Dermis microvascular lymphatic vessel endothelial cell (primary cell): ENCODE data around the gene SALL4. TPM values are rescaled to one million over a fixed set of nuclear protein-coding genes. Genes with fewer than 3 reads are reported as not detected.
"Not testable (repeated sequence)": the region's sequence is repeated elsewhere in the genome, so short reads cannot be mapped to it uniquely, and the experiment has no call there.

Source experiments
- DNase-seq, 2 donors: peaks; one replicate each; pipeline versions ENCODE4 v3.0.0 to v3.0.0-alpha.2; 2010; ENCODE audit warnings: low read depth in 2 of 2
- total RNA-seq: library from RNA; depleted of rRNA; stranded (reverse); fragments of >200 nt; gene quantifications from 2 replicates; pipeline ENCODE4 v1.2.1, GENCODE V29; 2014

SALL4 gene
- total RNA-seq, 1 donor from 2014 or later: 0.26 TPM

DNA sequence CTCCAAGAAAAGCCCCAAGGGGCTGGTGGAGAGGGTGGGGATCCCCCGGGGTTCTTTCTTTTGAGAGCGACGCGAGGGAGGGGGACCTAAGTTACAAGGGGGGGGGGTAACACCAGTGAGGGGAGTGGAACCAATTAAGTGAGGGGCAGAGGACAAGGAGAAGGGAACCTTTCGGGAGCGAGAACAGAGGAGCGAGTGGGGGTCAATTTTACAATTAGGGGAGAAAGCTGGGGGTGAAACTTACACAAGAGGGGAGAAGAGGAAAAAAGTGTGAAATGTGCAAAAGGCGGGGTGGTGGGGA, 548 bp downstream of the SALL4 start:
- DNase-seq: no peak

- no peak for DNase-seq
Measured at GRCh38 chr20:51801122-51801822, 1.0 kb downstream of the SALL4 start.

- peak; percentile 4 to 34 for DNase-seq
Measured at GRCh38 chr20:51800872-51801121, 1.5 kb downstream of the SALL4 start.

DNA sequence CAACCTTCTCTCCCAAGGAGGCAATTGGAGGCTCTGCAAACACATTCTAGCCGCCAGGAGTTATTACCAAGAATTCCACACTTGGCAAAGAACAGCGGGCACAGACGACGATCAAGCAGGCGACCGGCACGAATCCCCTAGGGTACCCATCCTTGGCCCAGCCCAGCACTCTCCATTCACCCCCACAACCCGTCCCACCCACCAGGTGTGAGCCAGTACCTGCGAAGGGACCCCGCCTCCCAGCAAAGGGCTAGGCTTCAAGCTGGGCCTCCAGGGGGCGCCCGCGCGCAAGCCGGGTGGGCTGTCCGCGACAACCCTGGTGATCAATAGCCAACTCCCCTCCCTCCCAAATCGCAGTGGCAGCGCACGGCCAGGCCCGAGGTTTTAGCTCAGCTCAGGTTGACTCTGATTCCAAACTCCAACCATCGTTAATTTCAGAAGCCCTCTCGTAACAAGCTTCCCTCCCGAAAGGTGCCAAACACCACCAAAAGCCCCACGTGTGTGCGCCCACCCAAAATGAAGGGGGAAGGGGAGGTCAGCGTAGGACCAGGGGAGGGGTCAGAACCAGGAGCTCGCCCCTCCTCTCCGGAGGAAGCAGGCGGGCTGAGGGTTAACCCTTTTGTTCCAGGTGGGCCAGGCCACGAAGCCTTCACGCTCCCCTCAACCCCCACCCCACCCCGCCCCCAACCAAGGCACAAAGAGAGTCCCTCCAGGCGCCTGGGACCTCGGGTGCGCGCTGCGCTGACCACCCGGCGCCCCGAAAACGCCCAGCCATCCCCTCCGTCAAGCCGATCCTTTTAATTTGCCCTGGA, 2.1 kb downstream of the SALL4 start:
- peak; percentile 23 to 58 for DNase-seq

DNA sequence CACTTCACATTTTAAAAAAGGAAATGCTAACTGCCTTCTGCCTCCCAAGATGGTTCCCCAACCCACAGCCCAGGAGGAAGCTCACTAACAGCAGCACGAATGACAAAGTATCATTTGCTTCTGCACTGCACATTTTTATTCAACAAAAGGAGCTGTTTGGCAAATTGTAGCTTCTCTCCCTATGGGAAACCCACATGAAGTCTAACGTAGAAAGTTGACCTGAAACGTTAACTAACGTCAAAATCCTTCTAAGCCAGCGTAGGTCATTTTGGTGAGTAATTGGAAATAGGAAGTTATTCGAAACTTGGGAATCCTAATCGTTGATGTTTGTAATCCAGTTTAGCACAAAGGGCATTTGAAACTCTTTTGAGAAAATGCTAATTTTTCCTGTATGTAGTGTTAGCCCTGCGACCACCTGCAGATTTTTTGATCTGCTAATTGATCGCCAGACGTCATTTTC, 2.9 kb downstream of the SALL4 start:
- no peak for DNase-seq

DNA sequence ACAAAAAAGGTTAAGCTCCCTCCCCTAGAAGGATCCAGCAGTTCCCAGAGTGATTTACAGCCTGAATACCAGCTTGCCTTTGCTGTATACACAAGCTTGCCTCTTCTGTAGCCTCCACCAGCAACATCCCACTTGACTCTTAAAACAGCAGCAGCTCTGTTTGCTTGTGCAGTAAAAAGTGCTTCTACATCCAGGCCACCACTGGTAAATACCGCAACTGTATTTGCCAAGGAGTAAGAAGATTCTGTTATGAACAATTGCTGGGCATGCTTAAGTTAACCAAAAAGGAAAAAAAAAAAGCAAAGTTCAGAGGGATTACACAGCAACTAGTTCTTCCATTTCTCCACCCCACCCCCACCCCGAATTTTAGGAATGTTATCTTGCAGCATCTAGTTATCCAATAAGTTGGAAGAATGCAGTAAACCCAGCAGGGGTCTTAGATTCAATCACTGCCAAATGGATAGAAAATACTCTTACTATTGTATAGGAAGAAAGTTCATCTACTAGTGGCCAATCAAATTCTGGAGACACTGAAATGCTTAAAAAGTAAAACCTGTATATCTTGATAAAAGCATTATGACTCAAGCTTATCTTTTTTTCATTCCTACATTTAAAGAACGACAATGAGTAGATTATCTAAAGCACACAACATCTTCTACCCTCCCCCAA, 4.8 kb downstream of the SALL4 start:
- DNase-seq: no peak

DNA sequence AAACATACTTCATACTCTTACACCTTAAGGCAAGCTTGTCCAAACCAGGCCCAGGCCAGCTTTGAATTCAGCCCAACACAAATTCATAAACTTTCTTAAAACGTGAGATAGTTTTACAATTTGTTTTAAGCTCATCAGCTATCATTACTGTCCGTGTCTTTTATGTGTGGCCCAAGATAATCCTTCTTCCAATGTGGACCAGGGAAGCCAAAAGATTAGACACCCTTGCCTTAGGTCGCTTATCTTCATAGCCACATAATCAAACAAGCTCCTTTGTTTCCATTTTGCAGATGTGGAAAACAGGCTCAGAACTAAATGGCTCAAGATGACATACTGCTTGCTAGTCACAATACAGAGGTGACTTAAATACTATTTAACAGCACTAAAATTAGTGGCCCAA, 6.0 kb downstream of the SALL4 start:
- no peak for DNase-seq

- no peak for DNase-seq
Measured at GRCh38 chr20:51792960-51793359, 9.4 kb downstream of the SALL4 start.

DNA sequence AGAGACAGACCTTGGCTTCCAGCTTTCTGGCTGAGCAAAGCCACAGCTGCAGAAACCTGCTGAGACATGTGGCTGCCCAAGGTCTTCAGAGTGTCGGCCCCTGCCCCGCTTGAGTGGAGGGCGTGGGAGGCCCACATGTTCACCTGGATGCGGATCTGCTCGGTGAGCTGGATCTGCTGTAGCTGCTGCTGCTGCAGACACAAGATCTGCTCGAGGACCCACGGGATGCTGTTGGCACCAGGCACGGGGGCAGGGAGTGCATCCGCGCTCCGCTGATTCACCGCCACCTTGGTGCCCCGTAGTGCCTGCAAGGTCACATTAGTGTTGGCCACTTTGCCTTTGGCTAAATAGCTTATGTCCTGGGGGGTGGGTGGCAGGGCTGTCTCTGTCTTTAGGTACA, 10.7 kb downstream of the SALL4 start:
- no peak for DNase-seq

- DNase-seq: no peak
Measured at GRCh38 chr20:51790256-51790655, 12.1 kb downstream of the SALL4 start.

DNA sequence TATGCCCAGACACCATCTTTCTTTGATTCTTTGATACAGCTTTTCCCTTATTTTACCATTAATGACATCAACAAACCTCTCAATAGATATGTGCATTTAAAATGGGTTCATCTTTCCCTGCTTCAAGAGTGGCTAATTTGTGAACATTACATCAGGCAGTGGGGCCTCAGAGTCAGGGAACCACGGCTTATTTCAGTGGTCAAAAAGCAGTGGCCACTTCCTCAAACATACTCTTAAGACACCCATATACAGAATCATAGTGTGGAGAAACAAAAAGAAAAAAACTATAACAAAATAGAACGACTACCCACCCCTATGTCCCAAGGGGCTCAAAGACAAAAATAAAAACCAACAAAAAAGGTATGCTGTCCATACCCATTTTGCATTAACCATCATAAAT, 12.9 kb downstream of the SALL4 start:
- no peak for DNase-seq

GRCh38 chr20:51788822-51789221, 13.5 kb downstream of the SALL4 start:
- no peak for DNase-seq

- DNase-seq: no peak
Measured at GRCh38 chr20:51784299-51784698, 18.0 kb downstream of the SALL4 start.

GRCh38 chr20:51778229-51778759, 24.0 kb downstream of the SALL4 start:
- DNase-seq: not testable (repeated sequence)

GRCh38 chr20:51775241-51775640, 27.1 kb downstream of the SALL4 start:
- DNase-seq: no peak

DNA sequence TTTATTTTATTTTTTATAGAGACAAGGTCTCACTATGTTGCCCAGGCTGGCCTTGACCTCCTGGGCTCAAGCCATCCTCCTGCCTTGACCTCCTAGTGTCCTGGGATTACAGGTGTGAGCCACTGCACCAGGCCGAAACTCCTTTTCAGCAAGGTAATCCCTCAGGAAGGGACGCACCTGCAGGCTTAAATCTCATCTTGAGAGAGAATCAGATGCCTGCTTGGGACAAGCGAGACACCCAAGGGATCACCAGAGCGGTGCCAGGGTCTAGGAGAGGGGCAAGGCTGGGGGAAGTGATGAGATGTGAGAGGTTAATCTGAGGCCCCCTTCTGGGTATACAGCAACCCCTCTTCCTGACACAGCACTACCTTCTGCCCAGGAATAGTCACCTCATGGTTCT, 30.1 kb downstream of the SALL4 start:
- DNase-seq: no peak

GRCh38 chr20:51769976-51770615, 32.2 kb downstream of the SALL4 start:
- peak in 1 of 2 donors; percentile 7 for DNase-seq

DNA sequence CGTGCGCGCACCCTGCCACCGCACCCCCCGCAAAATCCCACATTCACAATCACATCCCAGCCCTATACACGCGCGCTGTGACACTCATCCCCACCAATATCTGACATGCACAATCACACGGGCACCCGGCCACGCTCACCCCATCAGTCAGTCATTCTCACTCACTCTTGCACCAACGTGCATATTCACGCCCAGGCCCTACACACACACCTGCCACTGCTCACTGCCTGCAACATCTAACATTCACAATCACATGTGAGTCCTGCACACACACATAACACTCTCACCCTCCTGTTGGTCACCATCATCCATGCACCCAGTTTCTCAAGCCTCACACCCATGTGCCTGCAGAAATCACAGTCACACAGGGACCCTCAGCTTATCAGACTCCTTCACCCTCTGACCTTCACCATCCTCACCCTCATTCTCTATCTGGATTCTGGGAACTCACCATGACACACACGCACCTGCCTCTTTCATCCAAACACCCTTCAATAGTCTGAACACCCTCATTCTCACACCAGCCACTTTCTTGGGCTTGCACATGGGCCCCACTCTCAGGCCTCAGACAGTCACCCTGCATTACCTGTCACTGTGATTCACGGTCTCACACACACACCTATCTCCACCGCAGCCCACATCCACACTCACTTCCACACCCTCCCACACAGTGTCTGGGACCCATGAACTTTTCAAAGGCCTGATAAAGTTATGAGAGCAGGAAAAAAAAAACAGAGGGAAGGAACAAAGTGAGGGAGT, 33.4 kb downstream of the SALL4 start:
- peak in 1 of 2 donors; percentile 24 for DNase-seq

GRCh38 chr20:51767867-51768758, 34.2 kb downstream of the SALL4 start, which contains the start of gene ATP9A:
TSS of gene ATP9A (minus strand) at chr20:51768390. CDS start at chr20:51768369, 21 bp downstream.
- peak in 1 of 2 donors; percentile 56 for DNase-seq
